WI38 (cell line): ENCODE results near the gene FSTL1.

Experiments
- H3K4me3 ChIP-seq: 2 replicates; pipeline ENCODE4 v1.5.1; 2011; ENCODE audit warnings: low read depth, mild to moderate bottlenecking, control low read depth, low read length
- TF ChIP-seq, protein P1 (sequence below): IDR thresholded peaks from 2 replicates; pipeline ENCODE4 v1.5.1; 2012; ENCODE audit warnings: low read depth, mild to moderate bottlenecking, control low read depth, low read length

The FSTL1 gene

DNA sequence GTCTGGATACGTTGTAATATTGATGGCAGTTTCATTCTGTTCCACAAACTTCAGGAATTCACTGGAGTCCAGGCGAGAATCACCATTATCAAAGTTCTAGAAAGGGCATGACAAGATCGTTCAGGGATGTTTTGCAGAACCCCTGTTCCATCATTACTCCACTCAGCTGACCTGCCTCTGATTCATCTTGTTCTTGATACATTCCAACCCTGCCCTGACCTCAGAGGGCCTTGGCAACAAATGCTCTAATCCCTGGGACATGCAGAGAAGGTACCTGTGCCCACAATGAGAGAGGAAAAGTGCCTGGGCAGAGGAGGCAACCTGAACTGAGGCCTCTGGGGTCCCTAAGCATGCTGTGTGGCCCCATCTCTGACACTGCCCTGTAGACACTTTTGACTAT is 45.9 kb downstream of the FSTL1 start:
- TF ChIP-seq, protein P1, sequence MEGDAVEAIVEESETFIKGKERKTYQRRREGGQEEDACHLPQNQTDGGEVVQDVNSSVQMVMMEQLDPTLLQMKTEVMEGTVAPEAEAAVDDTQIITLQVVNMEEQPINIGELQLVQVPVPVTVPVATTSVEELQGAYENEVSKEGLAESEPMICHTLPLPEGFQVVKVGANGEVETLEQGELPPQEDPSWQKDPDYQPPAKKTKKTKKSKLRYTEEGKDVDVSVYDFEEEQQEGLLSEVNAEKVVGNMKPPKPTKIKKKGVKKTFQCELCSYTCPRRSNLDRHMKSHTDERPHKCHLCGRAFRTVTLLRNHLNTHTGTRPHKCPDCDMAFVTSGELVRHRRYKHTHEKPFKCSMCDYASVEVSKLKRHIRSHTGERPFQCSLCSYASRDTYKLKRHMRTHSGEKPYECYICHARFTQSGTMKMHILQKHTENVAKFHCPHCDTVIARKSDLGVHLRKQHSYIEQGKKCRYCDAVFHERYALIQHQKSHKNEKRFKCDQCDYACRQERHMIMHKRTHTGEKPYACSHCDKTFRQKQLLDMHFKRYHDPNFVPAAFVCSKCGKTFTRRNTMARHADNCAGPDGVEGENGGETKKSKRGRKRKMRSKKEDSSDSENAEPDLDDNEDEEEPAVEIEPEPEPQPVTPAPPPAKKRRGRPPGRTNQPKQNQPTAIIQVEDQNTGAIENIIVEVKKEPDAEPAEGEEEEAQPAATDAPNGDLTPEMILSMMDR = no peak
- H3K4me3 ChIP-seq = no peak overlapping the region

DNA sequence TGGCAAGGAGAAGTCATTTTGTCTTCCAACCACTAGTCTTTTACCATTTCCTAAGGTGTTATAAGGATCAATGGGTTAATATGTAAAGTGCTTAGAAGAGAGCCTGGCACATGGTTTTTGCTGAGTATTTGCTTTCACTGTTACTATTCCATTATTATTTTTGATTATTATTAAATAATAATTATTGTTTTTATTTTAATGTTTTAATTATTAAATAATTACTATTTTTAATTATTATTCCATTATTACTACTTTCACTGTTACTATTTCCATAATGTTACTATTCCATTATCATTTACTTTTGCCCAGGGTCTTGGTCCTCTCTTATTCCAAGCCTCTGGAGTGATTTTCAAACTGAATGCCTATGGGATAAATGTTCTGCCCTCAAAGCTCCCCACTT is 48.5 kb downstream of the FSTL1 start:
- TF ChIP-seq, protein P1 = no peak
- H3K4me3 ChIP-seq = no peak overlapping the region

DNA sequence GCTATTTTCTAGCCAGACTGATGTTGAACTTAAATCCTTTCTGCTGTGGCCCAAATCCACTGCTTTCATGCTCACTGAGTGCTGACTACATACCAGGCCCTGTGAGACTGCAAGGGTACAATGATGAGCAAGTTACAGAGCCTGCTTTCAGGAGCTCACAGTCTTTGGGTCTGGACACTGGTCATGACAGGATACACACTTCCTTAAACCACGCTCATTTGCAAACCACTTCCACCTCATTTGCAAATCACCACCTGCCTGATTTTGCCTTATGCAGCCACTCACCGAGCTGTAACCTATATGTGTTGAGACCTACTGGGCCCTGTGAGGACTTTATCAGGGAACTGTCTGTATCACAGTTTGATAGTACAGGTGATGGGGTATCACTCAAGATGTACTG is 51.4 kb downstream of the FSTL1 start:
- TF ChIP-seq, protein P1 = no peak

DNA sequence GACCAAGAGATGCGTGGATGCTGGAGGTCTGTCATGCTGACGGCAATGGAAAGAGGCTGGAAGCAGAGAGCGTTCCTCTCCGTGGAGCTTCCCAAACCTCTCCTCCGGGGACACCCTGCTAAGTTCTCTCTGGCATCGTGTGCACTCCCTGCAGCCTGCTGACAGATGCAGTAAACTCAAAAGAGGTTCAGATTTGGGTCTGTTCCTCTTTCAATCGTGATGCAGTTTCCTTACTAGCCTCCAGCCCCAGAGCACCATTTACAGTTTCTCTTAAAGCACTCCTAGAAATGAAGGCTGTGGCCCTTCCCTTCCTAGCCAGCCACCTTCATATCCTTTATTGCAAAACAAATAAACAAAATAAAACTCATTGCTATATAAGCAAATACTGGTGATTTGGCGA is 54.3 kb downstream of the FSTL1 start:
- no peak overlapping the region for H3K4me3 ChIP-seq
- TF ChIP-seq, protein P1 = no peak

More for the DNA sequence above, 51.4 kb downstream of the FSTL1 start:
- H3K4me3 ChIP-seq = no peak overlapping the region

DNA sequence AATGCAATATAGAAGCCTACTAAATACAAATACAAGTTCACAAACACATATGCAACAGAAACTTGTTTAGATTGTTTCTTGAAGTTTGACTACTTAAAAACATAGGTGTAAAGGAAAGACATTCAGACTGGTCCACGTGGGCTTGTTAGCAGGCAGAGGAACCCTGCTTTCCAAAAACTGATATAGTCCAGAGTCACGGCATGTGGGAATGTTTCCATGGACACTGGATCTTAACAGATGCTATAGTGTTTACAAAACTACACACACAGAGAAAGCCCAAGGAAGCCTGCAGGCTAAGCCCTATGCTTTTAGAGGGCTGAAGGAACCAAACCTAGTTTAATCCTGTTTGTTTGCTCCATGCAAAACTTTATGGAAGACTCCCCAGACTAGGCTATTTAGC is 56.4 kb downstream of the FSTL1 start:
- no peak overlapping the region for H3K4me3 ChIP-seq
- TF ChIP-seq, protein P1 = no peak

DNA sequence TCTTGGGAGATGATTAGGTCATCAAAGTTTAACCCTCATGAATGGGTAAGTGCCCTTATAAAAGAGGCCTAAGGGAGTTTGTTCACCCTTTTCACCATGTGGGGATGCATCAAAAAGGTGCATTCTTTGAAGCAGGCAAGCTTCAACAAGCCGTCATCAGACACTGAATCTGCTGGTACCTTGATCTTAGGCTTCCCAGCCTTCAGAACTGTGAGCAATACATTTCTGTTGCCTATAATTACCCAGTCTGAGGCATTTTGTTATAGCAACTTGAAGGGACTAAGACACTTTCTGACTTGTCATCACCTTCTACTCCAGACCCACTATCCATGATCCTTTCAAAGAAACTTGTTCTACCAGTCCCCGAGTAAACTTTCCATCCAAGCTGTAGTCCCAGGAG is 57.0 kb downstream of the FSTL1 start:
- no peak overlapping the region for H3K4me3 ChIP-seq
- TF ChIP-seq, protein P1 = no peak

DNA sequence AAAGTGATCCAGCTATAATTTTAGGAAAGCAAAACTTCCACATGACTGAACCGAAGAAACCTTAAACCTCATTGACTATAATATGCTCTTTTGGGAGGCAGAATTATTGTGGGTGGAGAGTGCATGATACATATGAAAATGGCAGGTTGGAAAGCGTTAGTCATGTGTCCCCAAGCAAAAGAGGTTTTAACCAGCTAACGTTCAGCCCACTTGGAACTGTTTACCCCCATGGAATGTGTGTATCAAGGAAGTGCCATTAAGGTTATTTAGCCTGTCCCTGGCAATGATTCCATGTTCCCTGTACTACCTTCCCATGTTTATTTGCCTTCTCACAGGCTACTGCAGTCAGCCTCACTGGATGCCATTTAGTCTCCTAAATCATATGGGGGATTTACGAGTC is 57.5 kb downstream of the FSTL1 start:
- TF ChIP-seq, protein P1 = no peak
- no peak overlapping the region for H3K4me3 ChIP-seq
